OCI-LY7 (cell line): ENCODE measurements around the gene RFNG.

ENCODE experiments used
- CTCF ChIP-seq: fragments of 200-600 bp; sonication (generic); conservative IDR thresholded peaks from 2 replicates; pipeline ENCODE4 v1.5.1; 2014; ENCODE audit warnings: mild to moderate bottlenecking, antibody characterized with exemption, low read length, moderate library complexity, mixed read lengths
- EZH2phosphoT487 ChIP-seq: fragments of 200-600 bp; sonication (generic); IDR thresholded peaks from 2 replicates; pipeline ENCODE4 v1.6.1; 2018; ENCODE audit warnings: low read depth, borderline replicate concordance, mild to moderate bottlenecking, mixed run types, antibody characterized with exemption, low read length, moderate library complexity, mixed read lengths

DNA sequence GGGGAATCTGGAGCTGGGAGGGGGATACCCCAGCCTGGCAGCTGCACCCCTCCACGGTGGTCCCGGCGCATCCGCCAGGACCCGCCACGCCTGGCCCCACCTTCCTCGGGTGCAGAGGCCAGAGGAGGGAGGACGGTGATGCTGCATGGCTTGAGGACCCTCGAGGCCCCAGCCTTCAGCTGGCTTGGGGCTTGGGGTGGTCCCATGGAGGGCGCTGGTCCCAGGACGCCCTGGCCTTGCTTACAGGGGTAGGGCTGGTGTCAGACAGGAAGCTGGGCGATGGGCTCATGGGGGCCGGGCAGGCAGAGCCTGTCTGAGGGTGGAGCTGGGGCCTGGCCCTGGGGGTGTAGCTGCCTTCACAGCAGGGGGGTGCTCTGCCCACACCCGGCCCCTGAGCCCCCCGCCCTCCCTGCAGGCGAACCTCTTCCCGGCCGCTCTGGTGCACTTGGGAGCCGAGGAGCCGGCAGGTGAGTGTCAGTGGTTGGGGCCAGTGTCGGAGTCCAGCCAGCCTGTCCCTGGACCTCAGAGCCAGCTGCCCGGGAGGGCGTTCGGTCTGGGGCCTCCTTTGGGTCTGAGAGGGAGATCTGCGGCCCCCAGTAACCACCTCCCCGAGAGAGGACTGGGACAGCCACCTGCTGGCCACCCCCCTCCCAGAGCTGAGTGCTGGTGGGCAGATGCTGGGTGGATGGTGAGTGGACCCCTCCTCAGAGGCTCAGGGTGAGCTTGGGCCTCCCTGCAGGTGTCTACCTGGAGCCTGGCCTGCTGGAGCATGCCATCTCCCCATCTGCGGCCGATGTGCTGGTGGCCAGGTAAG is 35.3 kb downstream of the RFNG start:
- TF ChIP-seq CTCF (no peak), EZH2phosphoT487 (no peak)
